Measurements from ENCODE around the gene SMYD2.

GRCh38 chr1:214369364-214369763 lies 88.4 kb downstream of the SMYD2 start:
- TF ChIP-seq CTCF (IDR thresholded peaks at IDR 0.05) = no peak
- no peak for TF ChIP-seq POLR2A (IDR thresholded peaks at IDR 0.05)
